PC-3 (cell line): Measurements from ENCODE around the gene IFNL4.

Experiments
- CTCF ChIP-seq: fragments of 300-600 bp; sonication (generic); conservative IDR thresholded peaks from 2 replicates; pipeline ENCODE4 v1.5.1; 2017; ENCODE audit warnings: antibody characterized with exemption, low read depth, mild to moderate bottlenecking, low read length
- EZH2phosphoT487 ChIP-seq: fragments of 300-600 bp; sonication (generic); IDR thresholded peaks from 2 replicates; pipeline ENCODE4 v1.6.1; 2018; ENCODE audit warnings: mild to moderate bottlenecking, antibody characterized with exemption, low read length, borderline replicate concordance

DNA sequence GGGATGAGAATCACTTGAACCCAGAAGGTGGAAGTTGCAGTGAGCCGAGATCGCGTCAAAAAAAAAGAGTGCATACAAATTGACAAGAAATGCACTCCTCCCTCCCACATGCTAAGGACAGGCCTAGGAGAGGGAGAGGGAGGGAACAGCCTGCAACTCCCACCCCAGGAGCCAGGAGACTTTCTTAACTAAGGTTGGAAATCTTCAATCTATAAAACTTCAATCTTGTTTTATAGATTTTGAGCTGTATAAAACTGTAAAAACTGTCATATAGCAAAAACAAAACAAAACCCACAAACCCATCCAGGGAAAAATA, 43.2 kb downstream of the IFNL4 start:
- no peak for TF ChIP-seq CTCF
- no peak for TF ChIP-seq EZH2phosphoT487
